GM12873 (cell line): ENCODE results near the gene ATP7B.

ENCODE experiments used
- TF ChIP-seq, protein P1 (sequence below): IDR thresholded peaks from 2 replicates; pipeline ENCODE4 v1.5.1; 2012; ENCODE audit warnings: low read depth, mild to moderate bottlenecking, moderate library complexity, low read length, control low read depth; ENCODE audit not compliant: insufficient read depth; ENCODE audit errors: missing control alignments

ATP7B gene

DNA sequence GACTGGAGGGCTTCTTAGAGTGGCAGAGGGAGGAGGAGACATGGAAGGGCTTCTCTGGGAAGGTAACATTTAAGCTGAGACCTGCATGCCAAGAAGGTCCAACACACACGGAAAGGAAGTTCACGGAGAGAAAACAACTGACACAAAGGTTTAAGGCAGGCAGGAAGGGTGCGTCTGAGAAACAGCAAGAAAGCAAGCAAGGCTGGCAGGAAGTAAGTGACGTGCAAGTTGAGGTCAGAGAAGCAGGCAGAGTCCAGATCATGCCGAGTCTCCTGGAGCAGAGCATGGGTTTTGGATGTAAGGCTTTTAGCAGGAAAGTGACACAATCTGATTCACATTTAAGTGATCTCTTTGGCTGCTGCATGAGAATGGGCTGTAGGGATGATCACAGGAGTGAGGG, 60.5 kb downstream of the ATP7B start:
- TF ChIP-seq, protein P1, sequence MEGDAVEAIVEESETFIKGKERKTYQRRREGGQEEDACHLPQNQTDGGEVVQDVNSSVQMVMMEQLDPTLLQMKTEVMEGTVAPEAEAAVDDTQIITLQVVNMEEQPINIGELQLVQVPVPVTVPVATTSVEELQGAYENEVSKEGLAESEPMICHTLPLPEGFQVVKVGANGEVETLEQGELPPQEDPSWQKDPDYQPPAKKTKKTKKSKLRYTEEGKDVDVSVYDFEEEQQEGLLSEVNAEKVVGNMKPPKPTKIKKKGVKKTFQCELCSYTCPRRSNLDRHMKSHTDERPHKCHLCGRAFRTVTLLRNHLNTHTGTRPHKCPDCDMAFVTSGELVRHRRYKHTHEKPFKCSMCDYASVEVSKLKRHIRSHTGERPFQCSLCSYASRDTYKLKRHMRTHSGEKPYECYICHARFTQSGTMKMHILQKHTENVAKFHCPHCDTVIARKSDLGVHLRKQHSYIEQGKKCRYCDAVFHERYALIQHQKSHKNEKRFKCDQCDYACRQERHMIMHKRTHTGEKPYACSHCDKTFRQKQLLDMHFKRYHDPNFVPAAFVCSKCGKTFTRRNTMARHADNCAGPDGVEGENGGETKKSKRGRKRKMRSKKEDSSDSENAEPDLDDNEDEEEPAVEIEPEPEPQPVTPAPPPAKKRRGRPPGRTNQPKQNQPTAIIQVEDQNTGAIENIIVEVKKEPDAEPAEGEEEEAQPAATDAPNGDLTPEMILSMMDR = no peak

DNA sequence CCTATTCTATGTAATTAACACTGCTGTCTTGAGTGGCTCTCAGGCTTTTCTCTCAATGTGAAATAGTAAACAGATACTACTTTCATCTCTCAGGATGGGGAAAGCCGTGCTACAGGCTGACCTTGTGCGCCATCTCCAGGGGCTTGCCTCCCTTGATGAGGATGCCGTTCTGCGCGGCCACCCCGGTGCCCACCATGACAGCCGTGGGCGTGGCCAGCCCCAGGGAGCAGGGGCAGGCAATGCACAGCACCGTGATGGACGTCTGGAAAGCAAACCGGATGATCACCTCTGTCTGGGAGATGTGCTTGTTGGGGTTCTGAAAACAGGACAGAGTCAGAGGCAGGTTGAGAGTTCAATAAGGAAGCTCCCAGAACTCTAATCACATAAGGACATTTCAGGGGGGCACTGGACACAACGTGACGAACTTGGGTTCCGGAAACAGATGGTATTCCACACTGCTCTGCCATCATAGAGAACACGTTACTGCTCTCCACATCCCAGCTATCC, 65.0 kb downstream of the ATP7B start:
- TF ChIP-seq, protein P1 = no peak

DNA sequence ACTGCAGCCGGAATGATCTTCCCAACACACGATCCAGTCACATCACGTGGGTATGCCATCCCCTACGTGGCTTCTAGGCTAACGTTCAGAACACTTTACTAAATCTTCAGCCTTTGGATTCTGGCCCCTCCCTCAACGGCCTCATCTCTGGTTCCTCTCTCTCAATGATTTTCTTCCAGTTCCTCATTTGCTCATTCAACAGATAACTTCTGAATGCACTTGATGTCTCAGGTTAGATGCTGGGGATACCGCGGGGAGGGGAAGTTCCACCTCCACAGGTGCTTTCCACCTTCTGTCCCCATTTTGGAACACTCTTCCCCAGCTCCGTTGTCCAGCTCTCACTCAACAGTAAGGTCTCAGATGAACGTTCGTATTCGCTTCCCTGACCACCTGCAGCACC, 66.1 kb downstream of the ATP7B start:
- TF ChIP-seq, protein P1 = no peak

DNA sequence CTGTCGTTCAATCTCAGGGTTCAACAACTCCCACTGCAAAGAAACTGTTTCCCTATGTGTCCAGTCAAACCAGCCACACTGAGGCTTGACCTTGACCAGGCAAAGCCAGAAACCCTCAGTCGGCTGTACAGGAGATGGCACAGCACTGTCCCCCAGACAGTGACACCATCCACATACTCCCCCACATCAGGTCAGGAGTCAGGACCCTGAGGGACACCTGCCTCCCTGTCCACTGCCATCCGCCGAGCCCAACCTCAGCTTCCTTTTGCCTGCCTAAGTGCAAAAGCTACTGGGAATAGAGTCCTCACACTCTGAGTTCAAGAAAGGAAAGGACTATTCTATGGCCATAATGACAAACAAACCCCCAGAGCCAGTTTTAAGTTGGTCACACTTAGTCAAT, 66.8 kb downstream of the ATP7B start:
- TF ChIP-seq, protein P1 = no peak

DNA sequence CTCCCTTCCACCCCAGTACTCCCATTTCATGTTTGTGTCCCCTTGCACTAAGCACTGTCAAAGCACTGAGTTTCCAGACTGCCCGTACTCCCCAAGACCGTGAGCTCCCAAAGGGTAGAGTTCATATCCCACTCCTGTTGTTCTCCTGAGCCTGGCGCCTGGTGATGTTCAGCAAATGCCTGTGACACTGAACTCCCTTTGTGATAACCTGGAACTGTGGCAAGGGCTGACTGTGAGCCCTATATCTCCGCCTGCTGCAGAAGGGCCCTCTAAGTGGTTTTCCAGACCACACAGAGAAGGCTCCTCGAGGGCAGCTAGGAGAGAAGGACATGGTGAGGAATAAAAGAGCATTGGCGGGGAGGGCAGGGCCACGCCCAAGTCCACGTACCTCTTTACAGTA, 67.5 kb downstream of the ATP7B start:
- TF ChIP-seq, protein P1 = no peak

DNA sequence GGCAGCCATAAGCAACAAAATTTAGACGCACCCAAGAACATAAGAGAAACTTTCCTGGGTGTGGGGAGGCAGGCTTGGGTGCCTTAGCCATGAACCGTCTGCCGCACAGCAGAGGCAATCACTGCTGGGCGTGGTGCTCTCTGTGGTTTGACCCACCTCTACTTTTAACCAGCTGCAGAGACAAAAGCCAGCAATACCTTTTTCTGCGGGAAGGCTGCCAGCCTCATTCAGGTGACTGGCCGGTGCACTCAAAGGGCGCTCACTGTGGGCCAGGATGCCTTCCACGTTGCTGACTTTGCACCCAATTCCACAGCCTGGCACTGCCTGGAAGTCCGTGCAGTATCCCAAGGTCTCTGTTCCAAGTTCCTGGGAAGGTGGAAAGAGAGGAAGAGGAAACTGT, 69.1 kb downstream of the ATP7B start:
- TF ChIP-seq, protein P1 = no peak

DNA sequence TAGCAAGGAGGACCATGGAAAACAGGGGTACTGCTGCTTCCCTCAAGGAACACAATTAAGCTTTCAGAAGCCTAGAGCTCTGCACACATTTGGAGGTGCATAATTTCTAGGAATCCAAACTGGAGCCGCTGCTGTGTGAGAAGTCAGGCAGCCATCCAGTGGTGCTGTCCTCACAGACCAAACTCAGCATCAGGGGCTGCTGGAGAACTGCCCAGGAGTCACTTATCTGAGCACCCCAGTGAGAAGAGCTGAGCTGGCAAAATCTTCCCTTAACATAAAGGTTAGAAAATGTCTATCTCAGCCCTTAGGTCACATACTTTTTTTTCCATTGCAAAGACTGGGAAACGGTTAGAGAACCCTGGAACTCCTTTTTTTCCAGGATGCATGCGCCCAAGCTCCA, 72.8 kb downstream of the ATP7B start:
- TF ChIP-seq, protein P1 = no peak
